Upper lobe of left lung (tissue), 4 donors: ENCODE measurements around the gene HIGD1C.

Experiments
- CTCF ChIP-seq, 6 experiments: fragments of 450-650 bp in 4 of 6; fragments of 200-600 bp in 2 of 6; sonication (generic) in 2 of 6; IDR thresholded peaks; one replicate each; pipeline ENCODE4 v1.5.1; 2016 to 2019; ENCODE audit warnings: antibody characterized with exemption in 6 of 6
- EP300 ChIP-seq, 4 donors: sonication (generic); formaldehyde crosslinking; IDR thresholded peaks; one replicate each; pipeline ENCODE4 v1.5.1; 2017; ENCODE audit warnings: antibody characterized with exemption in 4 of 4, control low read depth in 2 of 4
- POLR2A ChIP-seq, 4 donors: fragments of 450-650 bp; IDR thresholded peaks; one replicate each; pipeline ENCODE4 v1.5.1; 2016 to 2017; ENCODE audit warnings: antibody characterized with exemption in 4 of 4, mild to moderate bottlenecking in 2 of 4
- POLR2AphosphoS5 ChIP-seq, 2 donors: sonication (generic); formaldehyde crosslinking; IDR thresholded peaks; one replicate each; pipeline ENCODE4 v1.5.1; 2017; ENCODE audit warnings: antibody characterized with exemption in 2 of 2

DNA sequence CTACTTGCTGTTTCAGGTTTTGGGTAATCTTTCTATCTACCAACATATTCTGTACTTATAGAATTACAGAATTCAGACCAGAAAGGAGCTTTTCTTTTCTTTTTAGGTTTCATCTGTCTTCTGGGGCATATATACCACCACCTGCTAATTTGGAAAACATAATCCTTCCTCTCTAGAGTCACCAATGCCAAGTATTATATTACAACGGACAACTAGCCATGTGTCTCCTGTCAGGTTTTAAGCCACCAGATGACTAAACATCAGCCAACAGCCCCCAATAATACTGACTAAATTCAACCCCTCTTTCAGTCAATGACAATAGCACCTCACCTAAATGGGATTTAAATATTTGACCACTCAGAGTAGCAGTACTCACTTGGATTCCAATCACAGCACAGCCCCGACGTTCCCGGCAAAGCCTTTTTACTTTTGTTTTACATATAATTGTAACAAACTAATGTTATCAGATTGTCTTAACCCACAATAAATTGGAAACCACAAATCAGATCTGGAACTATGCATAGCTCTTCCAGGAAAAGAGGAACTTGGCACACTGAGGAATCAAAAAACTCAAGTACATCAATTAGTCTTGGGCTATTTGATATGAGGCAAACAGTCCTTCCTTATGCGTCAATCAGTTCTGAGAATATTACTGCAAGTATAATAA lies 60.4 kb downstream of the HIGD1C start:
- TF ChIP-seq CTCF (IDR thresholded peaks at IDR 0.05) (no peak), EP300 (IDR thresholded peaks at IDR 0.05) (peak in 2 of 4 donors; percentile 13 to 36), POLR2A (IDR thresholded peaks at IDR 0.05) (no peak), POLR2AphosphoS5 (IDR thresholded peaks at IDR 0.05) (no peak)
